ENCODE results near the gene CS. TPM values are rescaled to one million over a fixed set of nuclear protein-coding genes. Genes with fewer than 3 reads are reported as not detected.

CS gene
- total and polyA plus RNA-seq, 2 experiments from 2014 or later = 83.2 to 111 TPM

GRCh38 chr12:56307221-56307965 lies 7.3 kb upstream of the CS start:
- Histone ChIP-seq H3K4me3 (no peak overlapping the region), H3K9me3 (ENCODE audit: low read depth) (no peaks in the 10 kb centered on the region), H3K79me2 (peaks cover 2% of the 10 kb centered on the region), H3K4me1 (ENCODE audit: insufficient read depth) (no peaks in the 10 kb centered on the region), H3K36me3 (replicated peaks; ENCODE audit: insufficient read depth, low read depth) (no peaks in the 10 kb centered on the region), H4K20me1 (ENCODE audit: insufficient read depth, poor library complexity, severe bottlenecking) (no peaks in the 10 kb centered on the region), H3K27ac (no peak overlapping the region), H3K27me3 (no peaks in the 10 kb centered on the region), H3K9me2 (replicated peaks; ENCODE audit: insufficient read depth) (no peaks in the 10 kb centered on the region), H2AFZ (no peak overlapping the region), H3K4me2 (no peak overlapping the region)
- 98% methylated on average over 7 of the region's 7 CpGs for WGBS (ENCODE audit: low lambda C conversion rate, missing lambda C conversion rate)
- DNase-seq (ENCODE audit: low spot score) = no peak
- TF ChIP-seq EZH2 (IDR thresholded peaks at IDR 0.05; ENCODE audit: borderline replicate concordance) (no peak), EZH2phosphoT487 (IDR thresholded peaks at IDR 0.05; ENCODE audit: low read depth, severe bottlenecking, unreplicated experiment) (no peak), CTCF (IDR thresholded peaks at IDR 0.05; ENCODE audit: poor library complexity) (no peak)

GRCh38 chr12:56304872-56305590 lies 4.9 kb upstream of the CS start:
- DNase-seq (ENCODE audit: low spot score) = no peak
- Histone ChIP-seq H3K27ac (no peak overlapping the region), H3K27me3 (no peaks in the 10 kb centered on the region), H3K79me2 (peaks cover 2% of the 10 kb centered on the region), H3K4me2 (no peak overlapping the region), H4K20me1 (ENCODE audit: insufficient read depth, poor library complexity, severe bottlenecking) (no peaks in the 10 kb centered on the region), H3K4me1 (ENCODE audit: insufficient read depth) (peaks cover 6% of the 10 kb centered on the region), H3K4me3 (no peak overlapping the region), H3K9me3 (ENCODE audit: low read depth) (no peaks in the 10 kb centered on the region), H3K9me2 (replicated peaks; ENCODE audit: insufficient read depth) (no peaks in the 10 kb centered on the region), H2AFZ (no peak overlapping the region), H3K36me3 (replicated peaks; ENCODE audit: insufficient read depth, low read depth) (no peaks in the 10 kb centered on the region)
- WGBS (ENCODE audit: low lambda C conversion rate, missing lambda C conversion rate) = 91% methylated on average over 8 of the region's 8 CpGs
- TF ChIP-seq EZH2 (IDR thresholded peaks at IDR 0.05; ENCODE audit: borderline replicate concordance) = no peak
- no peak for TF ChIP-seq CTCF (IDR thresholded peaks at IDR 0.05; ENCODE audit: poor library complexity)
- TF ChIP-seq EZH2phosphoT487 (IDR thresholded peaks at IDR 0.05; ENCODE audit: low read depth, severe bottlenecking, unreplicated experiment) = no peak

GRCh38 chr12:56304276-56304675 lies 4.1 kb upstream of the CS start:
- Histone ChIP-seq H3K4me1 (ENCODE audit: insufficient read depth) (peaks cover 6% of the 10 kb centered on the region), H3K9me2 (replicated peaks; ENCODE audit: insufficient read depth) (no peaks in the 10 kb centered on the region), H3K9me3 (ENCODE audit: low read depth) (no peaks in the 10 kb centered on the region), H2AFZ (no peak overlapping the region), H3K36me3 (replicated peaks; ENCODE audit: insufficient read depth, low read depth) (no peaks in the 10 kb centered on the region), H3K4me2 (no peak overlapping the region), H3K27me3 (no peaks in the 10 kb centered on the region), H3K27ac (no peak overlapping the region), H3K4me3 (no peak overlapping the region), H4K20me1 (ENCODE audit: insufficient read depth, poor library complexity, severe bottlenecking) (no peaks in the 10 kb centered on the region), H3K79me2 (peaks cover 6% of the 10 kb centered on the region)
- TF ChIP-seq EZH2 (IDR thresholded peaks at IDR 0.05; ENCODE audit: borderline replicate concordance) = no peak
- no peak for DNase-seq (ENCODE audit: low spot score)
- 94% methylated on average over 3 of the region's 3 CpGs for whole genome bisulfite sequencing (ENCODE audit: low lambda C conversion rate, missing lambda C conversion rate)
